ENCODE data around the gene ARL10. TPM values are rescaled to one million over a fixed set of nuclear protein-coding genes. Genes with fewer than 3 reads are reported as not detected.
A peak's percentile ranks its signal among the peaks of the same experiment; 100 is the strongest.

Gene ARL10
- polyA plus RNA-seq, 3 donors: 10.0 to 11.1 (median 10.6) TPM

- no peak for DNase-seq (ENCODE audit: low read depth in 3 of 3, low spot score in 2 of 3)
Measured at GRCh38 chr5:176408590-176408989, 43.3 kb downstream of the ARL10 start.

DNA sequence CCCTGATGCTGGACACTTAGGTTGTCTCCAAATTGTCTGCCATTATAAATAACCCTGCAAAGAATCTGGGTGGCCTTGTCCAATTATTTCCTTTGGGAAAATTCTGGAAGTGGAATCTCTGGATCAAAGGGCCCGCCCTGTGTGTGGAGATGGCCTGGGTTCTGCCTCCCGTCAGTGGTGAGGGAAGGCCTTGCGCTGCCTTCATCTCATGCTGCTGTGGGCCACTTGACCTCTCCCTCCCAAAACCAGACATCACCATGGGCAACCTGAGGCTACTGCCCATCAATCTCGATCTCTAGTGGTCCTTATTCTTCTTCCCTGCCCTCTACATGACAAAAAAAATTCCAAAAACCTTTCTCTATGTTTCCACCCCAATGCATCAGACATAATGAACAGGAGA, 44.5 kb downstream of the ARL10 start:
- no peak for DNase-seq (ENCODE audit: low read depth in 3 of 3, low spot score in 2 of 3)

GRCh38 chr5:176410486-176411180, 45.3 kb downstream of the ARL10 start:
- no peak for DNase-seq (ENCODE audit: low read depth in 3 of 3, low spot score in 2 of 3)

GRCh38 chr5:176412517-176413254, 47.4 kb downstream of the ARL10 start:
- DNase-seq (ENCODE audit: low read depth in 3 of 3, low spot score in 2 of 3): no peak

- DNase-seq (ENCODE audit: low read depth in 3 of 3, low spot score in 2 of 3): no peak
Measured at GRCh38 chr5:176413255-176413565, 47.9 kb downstream of the ARL10 start.

DNA sequence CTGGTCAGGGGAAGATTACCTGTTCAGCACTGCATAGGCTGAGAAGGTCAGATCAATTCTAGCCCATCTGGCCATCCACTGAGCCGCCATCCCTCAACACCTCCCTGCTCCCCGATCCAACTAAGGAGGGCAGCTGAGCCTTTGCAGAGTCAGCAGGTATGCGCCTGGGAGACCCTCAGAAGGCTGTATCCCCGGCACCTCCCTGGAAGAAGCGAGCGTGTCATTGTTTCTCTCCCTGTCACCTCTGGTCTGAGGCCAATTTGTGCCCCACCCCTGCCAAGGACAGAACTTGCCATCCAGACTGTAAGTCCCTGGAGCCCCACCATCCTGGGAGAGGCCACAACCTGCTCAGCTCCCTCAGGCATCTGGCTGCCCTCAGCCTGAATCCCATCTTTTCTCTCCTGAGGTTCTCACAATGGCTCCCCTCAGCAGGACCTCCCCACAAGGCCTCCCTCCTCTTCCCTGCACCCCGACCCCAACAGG, 48.5 kb downstream of the ARL10 start:
- no peak for DNase-seq (ENCODE audit: low read depth in 3 of 3, low spot score in 2 of 3)

DNA sequence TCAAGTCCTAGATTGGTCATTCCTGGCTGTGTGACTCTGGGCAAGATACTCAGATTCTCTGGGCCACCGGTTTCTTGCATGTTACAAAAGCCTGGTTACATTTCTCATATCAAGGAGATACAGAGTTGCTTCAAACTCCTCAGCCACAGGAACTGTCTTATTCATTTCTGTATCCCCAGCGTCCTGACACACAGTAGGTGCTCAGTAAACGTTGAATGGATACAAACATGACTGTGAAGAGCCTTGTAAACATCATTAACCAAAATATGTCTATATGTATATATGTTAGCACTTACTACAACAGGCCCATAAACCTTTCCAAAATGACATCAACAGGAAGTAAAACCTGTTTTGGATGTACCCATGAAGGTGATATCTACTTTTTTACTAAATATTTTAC, 49.4 kb downstream of the ARL10 start:
- no peak for DNase-seq (ENCODE audit: low read depth in 3 of 3, low spot score in 2 of 3)

DNA sequence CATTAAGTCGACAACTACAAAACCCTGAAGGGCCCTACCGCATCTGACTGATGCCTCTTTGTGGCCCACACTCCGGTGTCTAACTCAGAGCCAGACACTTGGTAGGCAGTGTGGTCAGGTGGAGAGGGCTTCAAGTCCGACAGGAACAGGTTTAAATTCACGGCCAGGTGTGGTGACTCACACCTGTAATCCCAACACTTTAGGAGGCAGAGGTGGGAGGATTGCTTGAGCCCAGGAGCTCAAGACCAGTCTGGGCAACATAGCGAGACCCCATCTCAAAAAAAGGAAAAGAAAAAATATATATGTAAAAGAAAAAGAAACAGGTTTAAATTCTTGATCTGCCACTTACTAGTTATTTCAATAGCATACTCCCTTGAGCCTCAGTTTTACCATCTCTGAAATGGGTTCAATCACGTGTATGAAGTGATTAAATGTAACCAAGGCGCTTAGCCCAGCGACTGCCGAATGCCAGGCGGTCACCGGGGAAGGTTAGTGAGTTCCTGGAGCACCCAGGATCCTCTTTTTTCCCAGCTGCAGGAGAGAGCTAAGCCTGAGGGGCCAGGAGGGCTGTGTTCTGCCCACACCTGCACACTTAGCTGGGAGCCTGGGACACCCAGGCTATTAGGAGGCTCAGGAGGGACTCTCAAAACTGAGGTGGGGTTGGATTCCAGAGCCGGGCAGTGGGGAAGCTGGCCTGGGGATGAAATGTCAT, 50.1 kb downstream of the ARL10 start:
- no peak for DNase-seq (ENCODE audit: low read depth in 3 of 3, low spot score in 2 of 3)

DNA sequence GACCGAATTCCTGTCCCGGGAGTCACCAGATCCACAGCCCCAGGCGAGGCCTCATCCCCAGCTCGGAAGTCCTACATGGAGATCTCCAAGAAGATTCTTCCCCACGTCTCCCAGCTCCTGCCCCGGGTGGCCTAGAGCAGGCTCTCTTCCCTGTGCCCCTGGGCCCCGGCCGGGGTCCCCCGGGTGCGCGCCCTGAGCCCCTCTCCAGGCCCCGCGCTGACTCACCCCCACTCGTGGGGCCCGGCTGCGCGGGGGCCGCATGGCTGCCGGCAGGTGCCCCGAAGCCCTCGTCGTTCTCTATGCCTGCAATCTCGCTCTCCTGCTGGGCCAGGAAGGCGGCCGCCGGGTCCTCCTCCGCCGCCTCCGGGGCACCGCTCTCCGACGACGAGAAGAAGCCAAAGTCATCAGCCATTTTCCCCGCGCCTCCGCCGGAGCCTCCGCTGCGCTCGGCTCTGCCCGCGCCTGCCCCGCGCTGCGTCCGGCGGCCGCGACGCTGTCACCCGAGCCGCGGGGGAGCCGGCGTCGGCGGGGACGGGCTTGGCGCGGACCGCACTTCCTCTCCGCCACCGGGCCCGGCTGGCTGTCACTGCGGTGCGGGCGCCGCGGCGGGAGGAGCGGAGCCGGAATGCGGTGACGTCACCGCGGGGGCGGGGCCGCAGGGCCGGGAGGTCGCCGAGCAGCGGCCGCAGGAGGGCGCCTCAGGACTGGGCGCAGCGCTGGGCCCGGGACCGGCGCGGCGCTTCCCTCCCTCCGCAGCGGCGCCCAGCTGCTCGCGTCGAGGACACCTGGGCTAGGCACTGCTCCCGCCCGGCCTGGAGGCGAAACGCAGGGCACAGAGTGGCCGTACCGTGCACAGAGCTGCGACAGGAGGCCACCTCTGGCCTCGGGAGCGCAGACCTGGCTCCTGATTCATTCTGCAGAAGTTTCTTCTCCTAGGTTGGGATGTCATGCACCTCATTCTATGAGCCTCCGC, 51.0 kb downstream of the ARL10 start, which contains the start of gene CLTB:
Gene CLTB, minus strand, starts transcription at position 588 of the 973 bp plus-strand sequence. Its CDS starts 176 bp downstream, at position 412.
- DNase-seq (ENCODE audit: low read depth in 3 of 3, low spot score in 2 of 3): peak; percentile 67 to 80 (median 74)

DNA sequence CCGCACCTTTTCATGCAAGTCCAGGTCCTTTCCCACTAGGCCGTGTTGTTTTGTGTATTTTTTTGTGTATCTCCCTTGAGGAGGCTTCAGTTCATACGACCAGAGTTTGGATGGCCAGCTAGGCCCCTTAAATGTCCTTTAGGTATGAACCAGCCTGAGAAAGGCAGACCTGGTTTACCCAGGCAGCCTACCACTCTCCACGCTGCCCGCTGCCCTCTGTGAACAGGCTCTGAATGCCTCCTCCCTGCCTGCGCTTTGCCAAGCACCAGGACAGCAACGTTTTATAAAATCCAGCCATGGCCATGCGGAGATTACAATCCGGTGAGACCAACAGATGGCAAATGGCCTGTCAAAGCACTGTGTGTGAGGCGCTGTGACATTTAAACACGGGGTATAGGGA, 51.7 kb downstream of the ARL10 start:
- no peak for DNase-seq (ENCODE audit: low read depth in 3 of 3, low spot score in 2 of 3)

DNA sequence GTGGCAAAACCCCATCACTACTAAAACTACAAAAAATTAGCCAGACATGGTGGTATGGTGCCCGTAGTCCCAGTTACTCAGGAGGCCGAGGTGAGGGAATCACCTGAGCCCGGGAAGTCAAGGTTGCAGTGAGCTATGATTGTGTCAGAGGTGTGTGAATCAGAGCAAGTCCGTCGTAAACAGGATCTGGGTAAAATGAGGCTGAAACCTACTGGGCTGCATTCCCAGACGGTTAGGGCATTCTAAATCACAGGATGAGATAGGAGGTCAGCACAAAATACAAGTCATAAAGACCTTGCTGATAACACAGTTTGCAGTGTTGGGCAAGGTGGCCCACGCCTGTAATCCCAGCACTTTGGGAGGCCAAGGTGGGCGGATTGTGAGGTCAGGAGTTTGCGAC, 53.0 kb downstream of the ARL10 start:
- no peak for DNase-seq (ENCODE audit: low read depth in 3 of 3, low spot score in 2 of 3)

- DNase-seq (ENCODE audit: low read depth in 3 of 3, low spot score in 2 of 3): no peak
Measured at GRCh38 chr5:176420086-176420485, 54.8 kb downstream of the ARL10 start.

GRCh38 chr5:176420972-176421544, 55.8 kb downstream of the ARL10 start:
- no peak for DNase-seq (ENCODE audit: low read depth in 3 of 3, low spot score in 2 of 3)

GRCh38 chr5:176424181-176424580, 58.9 kb downstream of the ARL10 start:
- no peak for DNase-seq (ENCODE audit: low read depth in 3 of 3, low spot score in 2 of 3)

GRCh38 chr5:176425138-176425537, 59.9 kb downstream of the ARL10 start:
- no peak for DNase-seq (ENCODE audit: low read depth in 3 of 3, low spot score in 2 of 3)

DNA sequence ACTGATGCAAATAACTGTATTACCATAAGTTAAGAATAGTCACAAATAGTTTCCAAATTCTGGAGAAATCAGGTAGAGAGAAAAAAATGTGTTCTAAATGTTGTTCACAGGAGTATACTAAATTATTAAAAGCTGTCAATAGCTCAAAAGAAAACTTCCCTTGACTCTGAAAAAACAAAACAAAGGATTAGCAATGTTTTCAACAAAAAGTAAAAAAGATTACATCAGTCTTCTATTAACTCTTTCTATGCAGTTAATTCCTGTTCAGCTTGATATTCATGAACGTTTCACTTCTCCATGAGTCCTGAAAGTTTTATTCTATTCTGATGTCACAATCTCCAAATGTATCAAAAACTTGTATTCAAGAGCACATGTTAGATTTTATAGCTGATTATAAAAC, 60.5 kb downstream of the ARL10 start:
- DNase-seq (ENCODE audit: low read depth in 3 of 3, low spot score in 2 of 3): no peak

GRCh38 chr5:176426876-176427275, 61.6 kb downstream of the ARL10 start:
- DNase-seq (ENCODE audit: low read depth in 3 of 3, low spot score in 2 of 3): no peak

GRCh38 chr5:176427971-176428370, 62.7 kb downstream of the ARL10 start:
- DNase-seq (ENCODE audit: low read depth in 3 of 3, low spot score in 2 of 3): no peak

DNA sequence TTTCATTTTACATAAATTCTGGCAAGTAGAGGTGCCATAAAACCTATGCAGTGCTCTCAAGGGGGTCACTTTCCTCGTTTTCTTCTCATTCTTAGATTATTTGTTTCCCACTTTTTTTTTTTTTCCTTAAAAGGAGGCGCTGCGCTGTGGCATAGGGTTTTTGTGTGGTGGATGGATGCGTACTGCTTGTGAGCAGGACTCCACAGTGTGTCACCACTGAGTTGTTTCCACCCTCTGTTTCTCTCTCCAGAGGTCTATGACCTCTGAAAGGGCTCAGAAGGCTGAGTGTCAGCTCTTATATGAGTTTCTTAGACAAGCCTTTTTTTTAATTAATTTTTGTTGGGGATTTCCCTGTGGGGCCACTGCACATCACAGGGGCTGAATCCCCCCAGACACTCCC, 64.7 kb downstream of the ARL10 start:
- DNase-seq (ENCODE audit: low read depth in 3 of 3, low spot score in 2 of 3): no peak
